Lower lobe of right lung (tissue), 2 donors: ENCODE results near the gene STK32B. TPM values are rescaled to one million over a fixed set of nuclear protein-coding genes. Genes with fewer than 3 reads are reported as not detected.

Experiments used
- ATAC-seq, 2 donors: fragments of 200-7000 bp; cut with Tn5 transposase; one replicate each; pipeline ENCODE4 v1.9.1; 2020 to 2022; ENCODE audit warnings: mild to moderate bottlenecking in 2 of 2, moderate library complexity in 2 of 2
- DNase-seq: peaks from one replicate; pipeline ENCODE4 v3.0.0-alpha.2; 2020
- H3K27ac ChIP-seq: fragments of 200-600 bp; one replicate; pipeline ENCODE4 v1.8.0; 2022
- H3K27me3 ChIP-seq: fragments of 200-600 bp; one replicate; pipeline ENCODE4 v1.8.0; 2022; ENCODE audit warnings: low read depth
- H3K36me3 ChIP-seq: fragments of 200-600 bp; one replicate; pipeline ENCODE4 v1.8.0; 2022; ENCODE audit warnings: mild to moderate bottlenecking
- H3K4me1 ChIP-seq: fragments of 200-600 bp; one replicate; pipeline ENCODE4 v1.8.0; 2022
- H3K4me3 ChIP-seq: fragments of 200-600 bp; one replicate; pipeline ENCODE4 v1.8.0; 2022; ENCODE audit warnings: mild to moderate bottlenecking
- H3K9me3 ChIP-seq: fragments of 200-600 bp; one replicate; pipeline ENCODE4 v1.8.0; 2022
- CTCF ChIP-seq: fragments of 200-600 bp; IDR thresholded peaks from one replicate; pipeline ENCODE4 v1.8.0; 2022; ENCODE audit warnings: antibody characterized with exemption, mild to moderate bottlenecking
- intact Hi-C: fragments of 100-400 bp; cut with DNase I; formaldehyde crosslinking; loops from one replicate; pipeline ENCODE4 v1.11.0; 2022
- total RNA-seq: library from RNA; stranded (reverse); fragmentation: NEBNext Ultra II Directional; extraction: Animal tissue kit (Norgen Biotek cat#: 25700); gene quantifications from one replicate; pipeline ENCODE4 v1.2.1, GENCODE V29; 2021
- donor health status: DM: no; HTN: yes; CAD: no; lungs with severe emphysema.

STK32B gene
- total RNA-seq, 1 donor from 2014 or later = 1.3 TPM

DNA sequence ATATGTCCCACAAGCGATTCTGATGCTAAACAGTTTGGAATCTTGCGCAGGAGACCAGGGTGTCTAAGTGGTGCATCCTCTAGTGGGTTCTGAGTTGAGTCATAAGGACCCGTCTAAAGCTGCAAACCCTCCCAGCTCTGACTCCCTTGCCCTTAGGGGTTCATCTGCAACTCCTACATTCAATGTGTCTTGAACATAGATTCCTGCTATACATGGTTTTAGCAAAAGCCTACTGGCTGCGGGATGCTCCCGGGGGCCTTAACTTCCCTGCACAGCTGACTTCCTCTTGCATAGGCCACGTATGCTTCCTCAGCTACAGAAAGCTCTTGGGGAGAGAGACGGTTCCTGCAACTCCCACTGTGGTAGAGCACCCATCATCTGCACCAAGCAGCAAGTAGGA is 420.4 kb downstream of the STK32B start:
- ATAC-seq (no peak), DNase-seq (no peak)
- no peaks in the 10 kb centered on the region for H3K36me3 ChIP-seq
- H3K9me3 ChIP-seq = no peaks in the 10 kb centered on the region
- intact Hi-C loops = no loop called here
- H3K27ac ChIP-seq = no peak overlapping the region
- TF ChIP-seq CTCF = no peak
- H3K4me3 ChIP-seq = no peak overlapping the region
- no peaks in the 10 kb centered on the region for H3K4me1 ChIP-seq
- H3K27me3 ChIP-seq = no peaks in the 10 kb centered on the region

- no peak for DNase-seq
- intact Hi-C loops = no loop called here
- Histone ChIP-seq H3K27ac (no peak overlapping the region), H3K4me3 (no peak overlapping the region), H3K36me3 (no peaks in the 10 kb centered on the region), H3K9me3 (no peaks in the 10 kb centered on the region), H3K27me3 (no peaks in the 10 kb centered on the region), H3K4me1 (no peaks in the 10 kb centered on the region)
- TF ChIP-seq CTCF = no peak
- ATAC-seq = no peak
These were observed 420.9 kb downstream of the STK32B start for GRCh38 chr4:5472160-5472591.

GRCh38 chr4:5473125-5473524 is 421.8 kb downstream of the STK32B start:
- no peaks in the 10 kb centered on the region for H3K4me1 ChIP-seq
- H3K4me3 ChIP-seq = no peak overlapping the region
- no peaks in the 10 kb centered on the region for H3K27me3 ChIP-seq
- ATAC-seq = no peak
- no peak overlapping the region for H3K27ac ChIP-seq
- no peaks in the 10 kb centered on the region for H3K9me3 ChIP-seq
- intact Hi-C loops = no loop called here
- no peak for TF ChIP-seq CTCF
- DNase-seq = no peak
- H3K36me3 ChIP-seq = no peaks in the 10 kb centered on the region

GRCh38 chr4:5474756-5475155 is 423.5 kb downstream of the STK32B start:
- ATAC-seq (no peak), DNase-seq (no peak)
- Histone ChIP-seq H3K4me1 (no peaks in the 10 kb centered on the region), H3K27ac (no peak overlapping the region), H3K4me3 (no peak overlapping the region), H3K36me3 (no peaks in the 10 kb centered on the region), H3K27me3 (no peaks in the 10 kb centered on the region), H3K9me3 (no peaks in the 10 kb centered on the region)
- intact Hi-C loops = no loop called here
- TF ChIP-seq CTCF = no peak

GRCh38 chr4:5477613-5478012 is 426.3 kb downstream of the STK32B start:
- H3K27me3 ChIP-seq = no peaks in the 10 kb centered on the region
- H3K4me3 ChIP-seq = no peak overlapping the region
- H3K27ac ChIP-seq = no peak overlapping the region
- intact Hi-C loops = no loop called here
- no peaks in the 10 kb centered on the region for H3K36me3 ChIP-seq
- no peaks in the 10 kb centered on the region for H3K9me3 ChIP-seq
- TF ChIP-seq CTCF = no peak
- H3K4me1 ChIP-seq = no peaks in the 10 kb centered on the region
- no peak for DNase-seq
- no peak for ATAC-seq

DNA sequence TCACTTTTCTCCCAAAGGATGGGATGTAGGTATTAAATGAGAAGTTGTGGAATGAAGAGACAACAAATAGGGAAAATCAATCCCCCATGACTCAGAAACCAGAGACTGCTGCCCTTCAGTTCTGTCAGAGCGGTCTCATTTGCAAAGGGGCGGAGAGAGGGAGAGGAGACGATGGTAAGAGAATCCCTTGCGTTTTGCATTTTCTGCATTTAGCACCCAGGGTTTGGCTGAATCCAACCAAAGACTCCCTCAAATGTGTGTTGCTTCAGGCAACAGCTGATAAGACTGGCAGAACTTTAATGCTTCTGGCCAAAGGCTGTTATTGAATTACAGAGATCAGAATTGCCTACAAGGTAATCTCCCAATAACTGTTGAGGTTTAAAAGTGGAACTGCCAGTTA is 426.9 kb downstream of the STK32B start:
- DNase-seq = no peak
- H3K4me3 ChIP-seq = no peak overlapping the region
- intact Hi-C loops = no loop called here
- no peak for TF ChIP-seq CTCF
- ATAC-seq = no peak
- H3K27ac ChIP-seq = no peak overlapping the region
- no peaks in the 10 kb centered on the region for H3K36me3 ChIP-seq
- no peaks in the 10 kb centered on the region for H3K4me1 ChIP-seq
- no peaks in the 10 kb centered on the region for H3K9me3 ChIP-seq
- no peaks in the 10 kb centered on the region for H3K27me3 ChIP-seq
